ENCODE measurements around the gene EFCAB7.

The EFCAB7 gene

DNA sequence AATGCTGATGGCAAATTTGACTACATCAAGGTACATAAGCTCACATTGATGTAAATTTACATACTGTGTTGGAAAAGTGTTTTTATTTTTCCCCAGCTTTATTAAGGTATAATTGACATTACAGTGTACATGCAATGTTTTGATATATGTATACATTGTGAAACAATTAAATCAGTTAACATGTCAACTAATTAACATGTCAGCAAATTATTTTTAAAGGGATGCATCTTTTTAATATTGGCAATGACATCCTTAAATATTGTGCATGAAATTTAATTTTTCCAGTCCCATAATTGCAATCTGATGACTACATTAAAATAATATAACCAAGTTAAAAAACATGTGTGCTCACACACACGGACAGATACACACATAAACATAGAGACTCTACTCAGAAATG, 9.4 kb downstream of the EFCAB7 start:
- TF ChIP-seq, protein P1, sequence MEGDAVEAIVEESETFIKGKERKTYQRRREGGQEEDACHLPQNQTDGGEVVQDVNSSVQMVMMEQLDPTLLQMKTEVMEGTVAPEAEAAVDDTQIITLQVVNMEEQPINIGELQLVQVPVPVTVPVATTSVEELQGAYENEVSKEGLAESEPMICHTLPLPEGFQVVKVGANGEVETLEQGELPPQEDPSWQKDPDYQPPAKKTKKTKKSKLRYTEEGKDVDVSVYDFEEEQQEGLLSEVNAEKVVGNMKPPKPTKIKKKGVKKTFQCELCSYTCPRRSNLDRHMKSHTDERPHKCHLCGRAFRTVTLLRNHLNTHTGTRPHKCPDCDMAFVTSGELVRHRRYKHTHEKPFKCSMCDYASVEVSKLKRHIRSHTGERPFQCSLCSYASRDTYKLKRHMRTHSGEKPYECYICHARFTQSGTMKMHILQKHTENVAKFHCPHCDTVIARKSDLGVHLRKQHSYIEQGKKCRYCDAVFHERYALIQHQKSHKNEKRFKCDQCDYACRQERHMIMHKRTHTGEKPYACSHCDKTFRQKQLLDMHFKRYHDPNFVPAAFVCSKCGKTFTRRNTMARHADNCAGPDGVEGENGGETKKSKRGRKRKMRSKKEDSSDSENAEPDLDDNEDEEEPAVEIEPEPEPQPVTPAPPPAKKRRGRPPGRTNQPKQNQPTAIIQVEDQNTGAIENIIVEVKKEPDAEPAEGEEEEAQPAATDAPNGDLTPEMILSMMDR (conservative IDR thresholded peaks at IDR 0.05): no peak
- TF ChIP-seq ZFX (IDR thresholded peaks at IDR 0.05): no peak
- no peak overlapping the region for H3K27ac ChIP-seq

DNA sequence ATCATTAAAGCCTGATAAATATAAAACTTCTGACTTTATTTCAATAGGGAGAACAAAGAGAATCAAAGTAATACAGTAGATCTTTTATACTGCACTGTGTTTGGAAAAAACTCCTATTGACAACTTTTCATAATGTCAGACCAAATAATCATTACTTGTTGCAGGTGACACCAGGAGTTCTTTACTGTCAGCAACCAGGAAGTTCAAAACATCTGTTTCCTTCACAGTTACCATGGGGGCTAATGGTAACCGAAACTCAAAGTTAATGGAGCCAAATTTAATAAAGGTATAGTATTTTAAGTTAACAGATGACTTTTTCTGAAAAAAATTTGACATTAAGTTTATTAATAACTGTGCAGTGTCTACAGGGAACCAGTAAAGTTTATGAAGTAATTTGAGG, 10.6 kb downstream of the EFCAB7 start:
- H3K27ac ChIP-seq: no peak overlapping the region
- TF ChIP-seq, protein P1 (conservative IDR thresholded peaks at IDR 0.05): no peak
- TF ChIP-seq ZFX (IDR thresholded peaks at IDR 0.05): no peak

DNA sequence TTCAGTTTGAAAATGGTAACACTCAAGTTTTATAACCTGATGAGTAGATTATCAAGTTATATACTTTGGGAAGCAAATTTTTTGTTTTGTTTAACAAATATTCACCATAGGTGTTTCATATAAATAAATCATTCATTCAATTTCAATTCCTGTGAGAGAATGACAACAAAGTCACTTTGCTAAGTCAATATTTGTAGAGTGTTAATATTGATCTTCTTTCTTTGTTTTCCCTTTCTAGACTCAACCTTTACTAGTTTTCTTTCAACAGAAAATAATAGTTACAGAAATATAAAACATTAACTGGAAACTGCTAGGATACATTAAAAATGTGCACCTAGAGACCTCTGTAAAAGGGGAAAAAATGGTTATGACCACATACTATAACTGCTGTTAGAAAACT, 11.1 kb downstream of the EFCAB7 start:
- TF ChIP-seq, protein P1 (conservative IDR thresholded peaks at IDR 0.05): no peak
- TF ChIP-seq ZFX (IDR thresholded peaks at IDR 0.05): no peak
- no peak overlapping the region for H3K27ac ChIP-seq

DNA sequence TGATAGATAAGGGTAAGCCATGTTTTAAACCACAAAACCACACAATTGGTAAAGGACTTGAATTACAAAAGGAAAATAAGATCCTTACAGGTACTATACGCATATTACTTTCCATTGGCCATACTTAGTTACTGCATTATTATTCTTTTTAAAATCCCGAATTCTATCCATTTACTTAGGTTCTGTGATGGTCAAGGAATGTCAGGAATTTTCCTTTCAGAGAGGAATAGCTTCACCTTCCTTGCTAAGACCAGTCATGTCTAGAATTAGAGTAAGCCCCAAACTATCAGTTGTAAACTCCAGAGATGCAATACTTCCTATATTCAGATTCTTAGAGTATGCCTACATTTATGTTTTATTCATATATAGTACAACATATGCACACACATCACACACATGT, 13.7 kb downstream of the EFCAB7 start:
- TF ChIP-seq, protein P1 (conservative IDR thresholded peaks at IDR 0.05): no peak
- no peak for TF ChIP-seq ZFX (IDR thresholded peaks at IDR 0.05)
- no peak overlapping the region for H3K27ac ChIP-seq

DNA sequence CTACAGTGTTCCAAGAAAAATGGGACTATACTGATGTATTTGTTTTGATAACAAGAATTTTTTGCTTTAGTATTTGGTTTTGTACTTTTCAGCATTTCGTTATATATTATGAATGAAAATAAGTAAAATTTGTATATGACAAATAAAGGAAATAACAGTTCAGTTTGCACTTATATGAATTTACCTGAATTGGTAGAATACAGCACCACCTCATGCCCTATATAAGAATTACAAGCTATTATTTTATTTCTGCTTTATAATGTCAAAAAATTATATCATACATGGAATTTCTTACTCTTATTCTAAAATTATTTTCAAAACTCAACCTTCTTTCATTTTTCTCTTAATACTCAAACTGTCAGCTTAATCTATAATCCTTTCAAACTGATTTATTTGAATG, 14.6 kb downstream of the EFCAB7 start:
- TF ChIP-seq, protein P1 (conservative IDR thresholded peaks at IDR 0.05): peak; percentile 79
- TF ChIP-seq ZFX (IDR thresholded peaks at IDR 0.05): no peak
- no peak overlapping the region for H3K27ac ChIP-seq

DNA sequence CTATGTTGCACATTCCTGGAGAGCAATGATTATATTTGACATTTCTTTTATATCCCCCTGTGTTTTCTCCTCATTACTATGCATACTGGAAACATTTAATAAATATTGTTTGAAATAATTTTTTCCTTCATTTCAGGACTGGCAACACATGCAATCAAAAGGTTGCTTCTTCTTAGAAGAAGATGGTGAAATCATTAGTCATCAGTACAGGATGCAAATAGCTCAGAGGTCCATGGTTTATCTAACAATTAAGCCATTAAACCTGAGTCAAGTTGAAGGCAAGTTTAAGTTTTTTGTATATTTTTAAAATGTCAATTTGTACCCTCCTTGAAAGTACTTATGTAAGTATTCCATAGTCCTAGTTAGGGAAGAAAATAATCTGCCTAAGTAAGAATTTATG, 22.5 kb downstream of the EFCAB7 start:
- H3K27ac ChIP-seq: no peak overlapping the region
- TF ChIP-seq, protein P1 (conservative IDR thresholded peaks at IDR 0.05): no peak
- TF ChIP-seq ZFX (IDR thresholded peaks at IDR 0.05): no peak

DNA sequence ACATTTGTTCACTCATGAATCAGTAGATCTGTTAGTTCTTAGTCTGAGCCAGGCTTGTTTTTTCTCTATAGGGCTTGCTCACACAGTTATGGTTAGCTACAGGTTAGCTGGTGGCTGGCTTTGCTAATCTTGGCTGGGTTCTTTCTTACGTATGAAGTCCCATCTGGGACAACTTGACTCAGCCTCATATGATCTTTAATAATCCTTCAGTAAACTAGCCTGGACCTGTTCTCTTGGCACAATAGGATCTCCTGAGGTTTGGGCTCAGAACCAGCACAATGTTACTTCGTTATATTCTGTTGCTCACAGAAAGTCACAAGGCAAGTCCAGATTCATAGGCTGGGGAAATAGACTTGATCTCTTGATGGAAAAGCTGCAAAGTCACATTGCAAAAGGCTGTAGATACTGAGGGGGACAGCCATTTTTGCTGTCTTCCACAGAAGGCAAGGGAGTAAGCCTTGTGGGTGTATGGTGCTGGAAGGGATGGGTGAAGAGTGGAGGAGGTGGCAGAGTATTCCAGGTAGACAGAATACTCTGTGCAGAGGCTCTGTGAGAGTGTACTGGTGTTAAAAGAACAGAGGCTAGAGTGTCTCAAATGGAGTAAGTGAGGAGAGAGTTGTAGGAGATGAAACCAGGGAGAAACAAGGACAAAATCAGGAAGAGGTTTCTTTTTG, 24.4 kb downstream of the EFCAB7 start:
- peak overlapping the region; percentile 60; the same call in 1 of the 2 replicates for H3K27ac ChIP-seq
- TF ChIP-seq, protein P1 (conservative IDR thresholded peaks at IDR 0.05): no peak

Measured in C4-2B (cell line).